Breast epithelium (tissue), 3 donors: ENCODE results near the gene PANX1.

Source experiments
- POLR2A ChIP-seq: fragments of 450-650 bp; IDR thresholded peaks from one replicate; pipeline ENCODE4 v1.6.1; 2016; ENCODE audit warnings: antibody characterized with exemption, mild to moderate bottlenecking, moderate library complexity
- POLR2AphosphoS5 ChIP-seq, 3 donors: sonication (generic); formaldehyde crosslinking; IDR thresholded peaks; one replicate each; pipeline ENCODE4 v1.6.1; 2017; ENCODE audit warnings: antibody characterized with exemption in 3 of 3

DNA sequence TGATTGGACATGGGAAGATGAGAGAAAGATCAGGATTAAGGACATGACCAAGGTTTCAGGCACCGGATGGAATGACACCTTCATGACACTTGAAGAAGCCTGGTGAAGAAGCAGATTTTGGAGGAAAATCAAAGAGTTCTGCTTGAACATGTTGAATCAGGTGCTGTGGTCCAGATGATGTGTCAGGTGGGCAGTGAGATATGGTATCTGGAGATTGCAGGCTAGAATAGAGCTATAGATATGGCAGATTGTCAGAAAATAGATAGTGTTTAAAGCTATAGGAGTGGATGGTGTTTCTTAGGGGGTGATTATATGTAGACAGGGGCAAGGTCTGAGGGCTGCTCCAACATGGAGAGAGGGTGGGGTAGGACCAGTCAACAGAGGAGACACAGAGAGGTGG is 40.2 kb downstream of the PANX1 start:
- TF ChIP-seq POLR2AphosphoS5 (IDR thresholded peaks at IDR 0.05) (no peak), POLR2A (no peak)
